Esophagus (tissue), 2 donors: ENCODE measurements around the gene LRRC2. TPM values are rescaled to one million over a fixed set of nuclear protein-coding genes. Genes with fewer than 3 reads are reported as not detected.

Experiments used
- H3K27ac ChIP-seq, 2 donors: one replicate each; pipeline ENCODE4 v1.5.1; 2013; ENCODE audit warnings: low read depth in 2 of 2, mild to moderate bottlenecking in 2 of 2, inconsistent platforms in 1 of 2, low read length in 1 of 2, moderate library complexity in 1 of 2
- H3K27me3 ChIP-seq, 2 donors: one replicate each; pipeline ENCODE4 v1.6.1; 2013; ENCODE audit warnings: low read length in 2 of 2, control low read depth in 1 of 2, mild to moderate bottlenecking in 1 of 2; ENCODE audit not compliant: insufficient read depth in 2 of 2, control insufficient read depth in 1 of 2
- H3K36me3 ChIP-seq, 2 donors: one replicate each; pipeline ENCODE4 v1.6.1; 2013; ENCODE audit warnings: low read length in 1 of 2; ENCODE audit not compliant: control insufficient read depth in 2 of 2, insufficient read depth in 2 of 2
- H3K4me1 ChIP-seq, 2 donors: one replicate each; pipeline ENCODE4 v1.6.1; 2013; ENCODE audit warnings: low read length in 1 of 2; ENCODE audit not compliant: control insufficient read depth in 2 of 2, insufficient read depth in 2 of 2
- H3K4me3 ChIP-seq, 2 donors: one replicate each; pipeline ENCODE4 v1.5.1; 2013; ENCODE audit warnings: low read length in 2 of 2, mild to moderate bottlenecking in 2 of 2, low read depth in 1 of 2, moderate library complexity in 1 of 2
- H3K9me3 ChIP-seq, 2 donors: one replicate each; pipeline ENCODE4 v1.6.1; 2013; ENCODE audit warnings: mild to moderate bottlenecking in 2 of 2, low read depth in 1 of 2, low read length in 1 of 2, moderate library complexity in 1 of 2; ENCODE audit not compliant: control insufficient read depth in 2 of 2, insufficient read depth in 1 of 2
- WGBS, 2 donors: extraction: QIAGEN DNeasy Blood & Tissue Kit; methylation state at CpG; one replicate each; pipeline ENCODE4 v1.1.7; 2013; 5-methylcytosine and 5-hydroxymethylcytosine counted together
- polyA plus RNA-seq, 2 donors: library from polyadenylated mRNA; stranded (reverse); fragments of 200-250 nt; gene quantifications; one replicate each; pipeline ENCODE4 v1.2.3, GENCODE V29; 2013
- donor health status: healthy with polysubstance abuse.
- donor health status: Bipolar disorder and iron deficiency.

Gene LRRC2
- polyA plus RNA-seq, 2 donors = 0.13 to 0.14 TPM

DNA sequence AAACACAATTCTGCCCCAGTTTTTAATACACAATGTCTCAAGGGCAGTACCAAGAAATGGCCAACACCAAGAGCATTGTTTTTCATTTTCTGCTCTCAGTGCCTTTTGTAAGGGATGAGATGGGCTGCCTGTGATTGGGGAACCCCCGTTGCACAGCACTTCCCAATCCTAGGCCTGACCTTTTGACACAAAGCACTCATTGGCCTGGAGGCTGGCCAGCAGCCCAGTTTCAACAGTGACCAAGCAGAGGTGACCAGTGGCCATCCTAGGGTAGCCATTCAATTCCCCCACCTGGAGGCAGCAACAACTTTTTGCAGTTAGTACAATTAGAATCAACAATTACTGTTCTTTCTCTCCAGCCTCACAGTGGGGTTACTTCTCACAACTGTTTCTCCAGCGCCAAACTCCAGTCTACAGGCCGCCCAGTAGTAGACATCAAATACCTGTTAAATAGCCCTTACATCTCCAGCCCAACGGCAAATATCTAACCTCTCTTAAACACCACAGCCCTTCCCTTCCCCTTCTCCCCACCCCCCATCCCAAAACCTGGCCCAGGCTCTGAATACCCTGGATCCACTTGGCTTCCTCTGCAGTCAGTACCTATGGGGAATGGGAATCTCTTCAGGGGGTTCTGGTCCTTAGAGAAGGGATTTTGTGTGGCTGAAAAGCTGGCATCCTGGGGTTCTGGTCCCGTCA, 8.9 kb upstream of the LRRC2 start:
- WGBS, 2 donors = 80 to 85% methylated on average over 5 of the region's 5 CpGs
- H3K36me3 ChIP-seq = no peaks in the 10 kb centered on the region
- H3K4me3 ChIP-seq = no peak overlapping the region
- H3K4me1 ChIP-seq = no peaks in the 10 kb centered on the region
- no peaks in the 10 kb centered on the region for H3K27me3 ChIP-seq
- H3K27ac ChIP-seq = no peak overlapping the region
- no peaks in the 10 kb centered on the region for H3K9me3 ChIP-seq

DNA sequence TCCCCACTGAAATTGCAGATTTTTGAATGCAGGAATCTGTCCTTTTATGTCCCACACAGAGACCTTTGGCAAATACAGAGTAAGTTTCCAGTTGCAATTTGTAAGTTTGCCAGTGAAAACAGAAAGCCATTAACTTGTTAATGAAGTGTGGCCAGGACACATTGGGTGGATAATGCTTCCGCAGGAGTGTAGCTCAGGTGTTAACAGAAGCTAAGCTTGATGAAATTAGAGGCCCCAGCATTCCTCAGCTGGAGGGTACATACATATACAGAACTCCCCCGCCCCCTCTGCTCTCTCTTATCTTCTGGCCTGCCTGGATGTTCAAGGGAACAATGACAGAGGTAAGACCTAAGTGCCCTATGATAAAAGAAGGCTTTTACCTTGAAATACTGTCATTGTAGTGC, 8.1 kb upstream of the LRRC2 start:
- no peak overlapping the region for H3K4me3 ChIP-seq
- no peaks in the 10 kb centered on the region for H3K36me3 ChIP-seq
- H3K9me3 ChIP-seq = no peaks in the 10 kb centered on the region
- H3K4me1 ChIP-seq = no peaks in the 10 kb centered on the region
- 51 to 62% methylated on average over 2 of the region's 2 CpGs for WGBS, 2 donors
- H3K27ac ChIP-seq = no peak overlapping the region
- H3K27me3 ChIP-seq = no peaks in the 10 kb centered on the region

DNA sequence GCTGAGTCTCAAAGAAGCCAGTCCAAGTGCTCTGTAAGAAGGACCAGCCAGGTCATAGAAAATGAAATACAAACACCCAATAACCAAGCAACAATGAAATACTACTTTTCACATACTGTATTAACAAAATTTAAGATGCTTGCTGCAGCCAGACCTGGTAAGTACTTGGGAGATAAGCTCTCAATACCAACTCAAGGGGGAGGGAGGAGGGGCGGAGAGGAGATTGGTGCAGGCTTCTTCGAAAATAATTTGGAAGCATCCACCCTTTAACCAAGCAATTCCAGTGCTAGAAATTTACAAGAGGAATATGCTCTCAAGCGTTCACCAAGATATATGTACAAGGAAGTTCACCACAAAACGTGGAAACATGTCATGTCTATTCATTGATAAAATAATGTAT, 7.6 kb upstream of the LRRC2 start:
- WGBS, 2 donors = 36 to 47% methylated on average over 4 of the region's 4 CpGs

DNA sequence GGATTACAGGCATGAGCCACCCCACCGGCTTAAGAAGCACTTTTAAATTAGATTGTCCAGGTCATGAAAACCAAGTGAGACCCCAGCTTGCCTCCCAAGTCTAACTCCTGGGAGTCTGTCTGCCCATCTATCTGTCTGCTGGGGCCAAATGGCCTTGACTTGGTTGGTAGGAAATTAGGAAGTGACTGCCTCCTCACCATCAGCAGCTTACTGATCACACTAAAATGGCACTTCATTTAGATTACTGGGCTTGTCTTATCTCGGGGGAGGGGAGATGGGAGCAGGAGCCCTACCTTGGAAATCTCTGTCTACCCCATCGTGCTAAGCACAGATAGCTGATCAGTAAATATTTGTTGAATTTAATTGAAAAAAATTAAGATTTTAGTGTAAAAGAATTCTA, 5.6 kb upstream of the LRRC2 start:
- WGBS, 2 donors = 75 to 80% methylated on average over 3 of the region's 3 CpGs
- Histone ChIP-seq H3K9me3 (no peaks in the 10 kb centered on the region), H3K27ac (no peak overlapping the region), H3K36me3 (no peaks in the 10 kb centered on the region), H3K4me1 (no peaks in the 10 kb centered on the region), H3K27me3 (no peaks in the 10 kb centered on the region), H3K4me3 (no peak overlapping the region)

More for the DNA sequence above, 7.6 kb upstream of the LRRC2 start:
- Histone ChIP-seq H3K9me3 (no peaks in the 10 kb centered on the region), H3K4me3 (no peak overlapping the region), H3K4me1 (no peaks in the 10 kb centered on the region), H3K27ac (no peak overlapping the region), H3K36me3 (no peaks in the 10 kb centered on the region), H3K27me3 (no peaks in the 10 kb centered on the region)

DNA sequence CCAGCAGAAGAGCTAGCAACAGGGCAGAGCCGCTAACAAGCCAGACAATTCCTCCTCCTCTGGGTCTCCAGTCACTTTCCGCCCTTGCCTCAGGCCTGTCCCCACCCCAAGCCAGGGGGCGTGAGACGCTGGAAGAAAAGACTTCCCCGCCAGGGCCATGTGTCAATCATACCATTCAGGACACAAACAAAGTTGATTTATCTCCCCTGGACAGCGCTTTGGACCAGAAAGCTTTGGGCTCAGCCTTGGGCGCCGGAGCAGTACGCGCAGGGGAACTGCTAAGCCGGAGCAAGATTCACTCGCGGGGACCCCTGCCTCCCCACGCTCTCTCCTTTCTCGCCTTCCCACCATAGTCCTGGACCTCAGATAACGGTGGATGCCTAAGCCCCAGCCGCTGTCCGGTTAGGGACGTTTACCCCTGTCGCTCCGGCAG, 479 bp downstream of the LRRC2 start:
- H3K27me3 ChIP-seq = no peaks in the 10 kb centered on the region
- no peak overlapping the region for H3K27ac ChIP-seq
- peaks cover 0 to 3% of the 10 kb centered on the region in 2 donors for H3K9me3 ChIP-seq
- WGBS, 2 donors = 9 to 12% methylated on average over 21 of the region's 21 CpGs
- H3K36me3 ChIP-seq = no peaks in the 10 kb centered on the region
- H3K4me1 ChIP-seq = peaks cover 0 to 3% of the 10 kb centered on the region in 2 donors
- peak overlapping the region; percentile 47 to 51 for H3K4me3 ChIP-seq

DNA sequence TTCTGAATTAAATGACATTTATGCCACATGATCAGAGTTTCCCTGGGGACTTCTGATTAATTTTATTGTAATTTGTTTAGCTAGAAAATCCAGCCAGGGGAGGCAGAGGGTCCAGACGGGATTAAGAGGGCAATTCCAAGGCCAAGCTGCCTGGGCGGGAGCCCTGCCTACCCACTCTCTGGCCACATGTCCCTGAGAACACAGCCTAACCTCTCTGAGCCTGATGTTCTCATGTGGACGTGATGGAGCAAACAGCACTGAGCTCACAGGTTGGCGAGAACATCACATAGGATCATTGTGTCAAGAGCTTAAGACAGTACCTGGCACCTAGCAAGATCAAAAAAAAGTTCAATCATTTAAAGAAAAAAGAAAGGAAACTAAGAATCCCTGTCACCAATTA, 1.0 kb downstream of the LRRC2 start:
- no peaks in the 10 kb centered on the region for H3K36me3 ChIP-seq
- WGBS, 2 donors = 54 to 61% methylated on average over 4 of the region's 4 CpGs
- H3K27ac ChIP-seq = no peak overlapping the region
- H3K9me3 ChIP-seq = peaks cover 0 to 3% of the 10 kb centered on the region in 2 donors
- no peak overlapping the region for H3K4me3 ChIP-seq
- no peaks in the 10 kb centered on the region for H3K27me3 ChIP-seq
- peaks cover 0 to 3% of the 10 kb centered on the region in 2 donors for H3K4me1 ChIP-seq

DNA sequence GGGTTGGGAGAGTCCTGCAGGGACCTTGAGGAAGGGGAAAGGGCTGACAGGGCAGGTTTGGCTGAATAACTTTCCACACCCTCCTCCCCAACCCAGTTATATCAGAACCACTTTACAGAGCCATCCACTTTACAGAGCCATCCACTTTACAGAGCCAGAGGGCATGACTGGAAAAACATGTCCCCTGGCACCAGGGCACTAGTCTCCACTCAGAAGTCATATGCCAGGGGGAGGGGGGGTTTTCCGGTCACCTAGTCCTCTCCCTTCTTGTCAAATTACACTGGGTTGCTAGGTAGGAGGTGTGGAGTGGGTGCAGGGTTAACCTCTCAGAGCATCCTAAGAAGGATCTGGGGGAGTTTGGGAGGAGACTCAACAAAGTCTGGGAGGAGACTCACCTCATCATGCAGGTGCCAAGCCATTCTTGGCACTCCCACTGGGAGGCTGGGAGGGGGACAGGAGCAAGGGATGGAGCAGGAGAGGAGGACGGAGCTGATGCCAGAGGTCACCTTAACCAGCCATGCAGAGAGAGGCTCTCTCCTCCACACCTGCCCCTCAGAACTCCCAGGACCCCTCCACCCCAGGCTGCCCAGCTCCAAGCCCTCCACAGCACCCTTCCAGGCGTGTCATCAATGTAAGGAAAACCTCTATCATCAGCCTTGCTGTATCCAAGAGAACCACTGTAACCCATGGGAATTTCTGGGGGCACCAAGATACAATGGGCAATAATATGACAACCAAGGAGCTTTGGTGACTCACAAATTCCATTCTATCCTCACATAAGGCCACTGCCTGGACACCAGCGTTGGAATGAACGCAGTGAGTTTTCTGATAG, 1.7 kb downstream of the LRRC2 start:
- H3K27me3 ChIP-seq = no peaks in the 10 kb centered on the region
- H3K4me1 ChIP-seq = peaks cover 0 to 3% of the 10 kb centered on the region in 2 donors
- no peaks in the 10 kb centered on the region for H3K36me3 ChIP-seq
- H3K9me3 ChIP-seq = peaks cover 0 to 3% of the 10 kb centered on the region in 2 donors
- H3K27ac ChIP-seq = no peak overlapping the region
- H3K4me3 ChIP-seq = no peak overlapping the region
- WGBS, 2 donors = 86 to 87% methylated on average over 5 of the region's 5 CpGs

DNA sequence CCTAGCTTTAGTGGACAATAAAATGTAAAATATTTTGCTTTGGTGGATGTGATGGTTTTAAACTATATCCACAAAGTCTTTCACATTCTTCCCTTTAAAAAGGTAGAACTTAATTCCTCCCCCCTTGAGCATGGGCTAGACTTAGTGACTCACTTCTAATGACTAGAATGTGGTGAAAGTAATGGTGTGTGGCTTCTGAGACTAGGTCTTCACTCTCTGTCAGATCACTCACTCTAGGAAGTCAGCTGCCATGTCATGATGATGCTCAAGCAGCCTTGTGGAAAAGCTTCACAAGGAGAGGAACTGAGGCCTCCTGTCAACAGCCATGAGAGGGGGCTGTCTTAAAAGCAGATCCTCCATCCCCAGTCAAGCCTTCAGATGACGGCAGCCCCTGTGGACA, 4.2 kb downstream of the LRRC2 start:
- H3K36me3 ChIP-seq = no peaks in the 10 kb centered on the region
- no peaks in the 10 kb centered on the region for H3K27me3 ChIP-seq
- H3K9me3 ChIP-seq = peaks cover 0 to 3% of the 10 kb centered on the region in 2 donors
- H3K4me3 ChIP-seq = no peak overlapping the region
- no peak overlapping the region for H3K27ac ChIP-seq
- peaks cover 0 to 6% of the 10 kb centered on the region in 2 donors for H3K4me1 ChIP-seq
- WGBS, 2 donors = 90 to 95% methylated on average over 1 of the region's 1 CpG

DNA sequence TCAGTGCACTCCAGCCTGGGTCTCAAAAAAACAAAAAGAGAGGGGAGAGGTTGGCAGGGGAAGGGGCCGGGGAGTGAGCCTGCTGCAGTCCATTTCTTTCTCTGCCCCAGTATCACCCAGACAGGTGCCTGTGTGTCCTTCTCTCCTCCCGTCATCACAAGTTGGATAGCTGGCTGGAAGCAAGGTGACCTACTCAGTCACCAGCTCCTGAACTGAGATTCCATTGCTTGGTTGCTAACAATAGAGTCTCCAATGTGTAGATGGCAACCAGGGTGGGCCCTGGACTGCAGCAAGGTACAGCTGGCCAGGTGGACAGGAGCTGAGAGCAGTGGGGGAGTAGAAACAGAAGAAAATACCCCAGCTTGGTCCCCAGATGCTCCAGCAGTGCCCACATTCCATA, 4.6 kb downstream of the LRRC2 start:
- Histone ChIP-seq H3K4me1 (peaks cover 0 to 6% of the 10 kb centered on the region in 2 donors), H3K9me3 (peaks cover 0 to 3% of the 10 kb centered on the region in 2 donors), H3K4me3 (no peak overlapping the region), H3K27ac (no peak overlapping the region), H3K36me3 (no peaks in the 10 kb centered on the region), H3K27me3 (no peaks in the 10 kb centered on the region)
- WGBS, 2 donors = 94 to 100% methylated on average over 2 of the region's 2 CpGs
